C4-2B (cell line): ENCODE results near the gene MIR17HG.

Experiments
- ZFX ChIP-seq: fragments of 450-650 bp; IDR thresholded peaks from 2 replicates; pipeline ENCODE4 v1.6.1; 2017
- TF ChIP-seq, protein P1 (sequence below): fragments of 450-650 bp; conservative IDR thresholded peaks from 2 replicates; pipeline ENCODE4 v1.5.1; 2017; ENCODE audit warnings: mild to moderate bottlenecking

GRCh38 chr13:91389186-91389585, 41.7 kb downstream of the MIR17HG start:
- TF ChIP-seq, protein P1, sequence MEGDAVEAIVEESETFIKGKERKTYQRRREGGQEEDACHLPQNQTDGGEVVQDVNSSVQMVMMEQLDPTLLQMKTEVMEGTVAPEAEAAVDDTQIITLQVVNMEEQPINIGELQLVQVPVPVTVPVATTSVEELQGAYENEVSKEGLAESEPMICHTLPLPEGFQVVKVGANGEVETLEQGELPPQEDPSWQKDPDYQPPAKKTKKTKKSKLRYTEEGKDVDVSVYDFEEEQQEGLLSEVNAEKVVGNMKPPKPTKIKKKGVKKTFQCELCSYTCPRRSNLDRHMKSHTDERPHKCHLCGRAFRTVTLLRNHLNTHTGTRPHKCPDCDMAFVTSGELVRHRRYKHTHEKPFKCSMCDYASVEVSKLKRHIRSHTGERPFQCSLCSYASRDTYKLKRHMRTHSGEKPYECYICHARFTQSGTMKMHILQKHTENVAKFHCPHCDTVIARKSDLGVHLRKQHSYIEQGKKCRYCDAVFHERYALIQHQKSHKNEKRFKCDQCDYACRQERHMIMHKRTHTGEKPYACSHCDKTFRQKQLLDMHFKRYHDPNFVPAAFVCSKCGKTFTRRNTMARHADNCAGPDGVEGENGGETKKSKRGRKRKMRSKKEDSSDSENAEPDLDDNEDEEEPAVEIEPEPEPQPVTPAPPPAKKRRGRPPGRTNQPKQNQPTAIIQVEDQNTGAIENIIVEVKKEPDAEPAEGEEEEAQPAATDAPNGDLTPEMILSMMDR = no peak
- no peak for TF ChIP-seq ZFX
